Measurements from ENCODE around the gene FKBP9. TPM values are rescaled to one million over a fixed set of nuclear protein-coding genes. Genes with fewer than 3 reads are reported as not detected.
"Not testable (repeated sequence)": the region's sequence is repeated elsewhere in the genome, so short reads cannot be mapped to it uniquely, and the experiment has no call there.

FKBP9 gene
- total and polyA plus RNA-seq, 11 donors: 37.1 to 146 (median 121) TPM

DNA sequence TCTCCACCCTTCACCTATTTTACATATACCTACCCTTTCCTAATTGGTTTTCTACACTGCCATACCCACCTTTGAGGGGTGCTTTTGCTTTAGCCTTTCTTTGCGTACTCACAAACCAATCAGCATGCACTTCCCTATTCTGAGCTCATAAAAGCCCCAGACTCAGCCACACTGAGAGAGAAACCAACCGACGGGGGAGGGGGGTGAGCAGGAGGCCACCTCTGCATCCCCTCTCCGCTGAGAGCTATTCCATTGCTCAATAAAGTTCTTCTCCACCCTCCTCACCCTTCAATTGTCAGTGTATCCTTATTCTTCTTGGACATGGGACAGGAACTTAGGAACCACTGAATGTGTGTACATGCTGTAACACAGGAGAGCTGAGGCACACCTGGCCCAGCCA is 9.0 kb upstream of the FKBP9 start:
- 78 to 94% (median 92%) methylated on average over 4 of the region's 4 CpGs for WGBS, 4 donors
- no peak overlapping the region for H3K27ac ChIP-seq

GRCh38 chr7:32952876-32953275 is 4.4 kb upstream of the FKBP9 start:
- TF ChIP-seq CTCF (IDR thresholded peaks at IDR 0.05) (no peak), POLR2A (IDR thresholded peaks at IDR 0.05) (no peak)
- no peak overlapping the region for H3K27ac ChIP-seq
- H3K4me3 ChIP-seq: no peak overlapping the region
- H3K9me3 ChIP-seq: peaks cover 0 to 12% (median 7%) of the 10 kb centered on the region in 12 donors
- DNase-seq (no peak), ATAC-seq (no peak)
- intact Hi-C loops (cut with DNase I): no loop called here
- H3K36me3 ChIP-seq: no peaks in the 10 kb centered on the region
- H3K4me1 ChIP-seq: peaks cover 0 to 10% (median 4%) of the 10 kb centered on the region in 12 donors
- no peaks in the 10 kb centered on the region for H3K27me3 ChIP-seq
- WGBS, 4 donors: 83 to 100% (median 96%) methylated on average over 1 of the region's 1 CpG

More for the DNA sequence above, 9.0 kb upstream of the FKBP9 start:
- H3K27me3 ChIP-seq: no peaks in the 10 kb centered on the region
- peaks cover 0 to 5% (median under 1%) of the 10 kb centered on the region in 12 donors for H3K4me1 ChIP-seq
- DNase-seq (no peak), ATAC-seq (no peak)
- no peaks in the 10 kb centered on the region for H3K36me3 ChIP-seq
- peaks cover 0 to 28% (median 8%) of the 10 kb centered on the region in 12 donors for H3K9me3 ChIP-seq
- intact Hi-C loops (cut with DNase I): loop anchor here in 6 of 10 donors (5.0 to 10.0 kb wide), 6 partner anchors 63 to 159 kb away; partner anchors contain the start of gene RP9 (in 1 of the 6)
- no peak for TF ChIP-seq POLR2A (IDR thresholded peaks at IDR 0.05)
- TF ChIP-seq CTCF (IDR thresholded peaks at IDR 0.05): no peak
- H3K4me3 ChIP-seq: no peak overlapping the region

- intact Hi-C loops (cut with DNase I): loop anchor here in 5 of 10 donors (5.0 kb wide), 5 partner anchors 66 to 149 kb away; partner anchors contain the start of genes KBTBD2 (in 4 of the 5), NT5C3A (in 3 of the 5) and RP9 (in 1 of the 5)
- peak overlapping the region; percentile 79 to 100 (median 92) for H3K4me3 ChIP-seq
- peak overlapping the region; percentile 89 to 100 (median 98) for H3K27ac ChIP-seq
- no peaks in the 10 kb centered on the region for H3K36me3 ChIP-seq
- WGBS, 4 donors: 8 to 23% (median 12%) methylated on average over 21 to 26 of the region's 26 CpGs
- peaks cover 0 to 32% (median 14%) of the 10 kb centered on the region in 12 donors for H3K4me1 ChIP-seq
- peak; percentile 67 to 81 (median 74) for DNase-seq
- no peaks in the 10 kb centered on the region for H3K9me3 ChIP-seq
- no peaks in the 10 kb centered on the region for H3K27me3 ChIP-seq
- ATAC-seq: peak; percentile 35 to 77 (median 42)
- TF ChIP-seq CTCF (IDR thresholded peaks at IDR 0.05) (no peak), POLR2A (IDR thresholded peaks at IDR 0.05) (no peak)
These were observed 1.1 kb downstream of the FKBP9 start for GRCh38 chr7:32958046-32959025.

GRCh38 chr7:32963880-32964301 is 6.7 kb downstream of the FKBP9 start:
- DNase-seq: peak in 3 of 5 donors; percentile 22 to 37 (median 36)
- intact Hi-C loops (cut with DNase I): not testable (repeated sequence)

More at GRCh38 chr7:32963880-32964301, 6.7 kb downstream of the FKBP9 start:
- WGBS, 4 donors: 21 to 37% (median 29%) methylated on average over 5 of the region's 5 CpGs
- H3K4me3 ChIP-seq, H3K9me3 ChIP-seq, H3K27me3 ChIP-seq, H3K36me3 ChIP-seq: not testable (repeated sequence)
- peaks cover 0 to 35% (median 20%) of the 10 kb centered on the region in 12 donors for H3K4me1 ChIP-seq
- H3K27ac ChIP-seq: peak overlapping the region in 5 of 12 donors; percentile 10 to 46 (median 32)
- ATAC-seq: peak; percentile 47 to 66 (median 58)

Measured in heart left ventricle (tissue), 16 donors.